Measurements from ENCODE around the gene CALHM6. TPM values are rescaled to one million over a fixed set of nuclear protein-coding genes. Genes with fewer than 3 reads are reported as not detected.

Gene CALHM6
- total and polyA plus RNA-seq, 9 of the 15 experiments (the other 6 are each of a cell fraction or from before 2014, with no cell fraction given) = 0.24 TPM; not detected in 8

DNA sequence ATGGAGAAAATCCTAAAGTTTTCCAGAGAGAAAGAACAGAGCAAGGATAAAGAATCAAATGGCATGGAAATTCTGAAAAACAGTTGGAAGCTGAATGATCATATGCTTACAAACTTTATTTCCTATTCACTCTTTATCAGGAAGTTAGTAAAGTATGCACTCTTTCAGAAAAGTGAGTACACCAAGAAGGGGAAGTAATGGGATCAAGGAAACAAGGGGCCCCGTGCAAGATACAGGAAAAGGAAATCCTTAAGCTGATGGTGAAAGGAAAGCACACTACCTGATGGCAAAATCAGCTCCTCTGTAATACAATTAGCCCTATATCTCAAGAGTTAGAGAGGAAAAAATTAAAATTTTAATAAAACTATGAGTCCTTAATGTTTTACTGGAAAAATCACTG, 14.0 kb downstream of the CALHM6 start:
- Histone ChIP-seq H3K9me1 (ENCODE audit: control insufficient read depth, insufficient read depth, low read length) (no peaks in the 10 kb centered on the region), H3K4me2 (ENCODE audit: insufficient read depth, low read length) (no peak overlapping the region), H4K20me1 (replicated peaks; ENCODE audit: control insufficient read depth, insufficient read depth, low read length) (no peaks in the 10 kb centered on the region), H3K27ac (ENCODE audit: extremely low read depth, low read depth, low read length) (no peak overlapping the region), H3K4me3 (no peak overlapping the region), H3K79me2 (ENCODE audit: control insufficient read depth, insufficient read depth, low read length) (no peaks in the 10 kb centered on the region), H2AFZ (ENCODE audit: low read depth, low read length) (peak overlapping the region; percentile 81), H3K9me3 (replicated peaks; ENCODE audit: control insufficient read depth, insufficient read depth, low read depth, low read length) (no peaks in the 10 kb centered on the region), H3K36me3 (ENCODE audit: control insufficient read depth, insufficient read depth, low read length) (no peaks in the 10 kb centered on the region), H3K4me1 (replicated peaks in 1 of 2; ENCODE audit: control insufficient read depth in 2 of 2, insufficient read depth in 2 of 2, low read length in 2 of 2) (no peaks in the 10 kb centered on the region; a peak in 2 of 5 replicates), H3K9ac (ENCODE audit: insufficient read depth in 1 of 2, low read depth in 2 of 2, low read length in 2 of 2) (no peak overlapping the region), H3K27me3 (ENCODE audit: control insufficient read depth in 2 of 2, insufficient read depth in 2 of 2, low read length in 2 of 2) (no peaks in the 10 kb centered on the region)
- WGBS (ENCODE audit: insufficient coverage, low coverage, missing lambda C conversion rate) = 0% methylated on average over 1 of the region's 1 CpG
- no peak for DNase-seq (ENCODE audit: extremely low read depth in 1 of 4, low spot score in 3 of 4)
- FAIRE-seq = peak; percentile 69
- TF ChIP-seq KLF6 (CRISPR knock-in tag; IDR thresholded peaks at IDR 0.05; ENCODE audit: borderline replicate concordance) (no peak), TBP (optimal IDR thresholded peaks at IDR 0.05; ENCODE audit: low read depth, low read length) (peak; percentile 13)
- TF ChIP-seq, protein P1, sequence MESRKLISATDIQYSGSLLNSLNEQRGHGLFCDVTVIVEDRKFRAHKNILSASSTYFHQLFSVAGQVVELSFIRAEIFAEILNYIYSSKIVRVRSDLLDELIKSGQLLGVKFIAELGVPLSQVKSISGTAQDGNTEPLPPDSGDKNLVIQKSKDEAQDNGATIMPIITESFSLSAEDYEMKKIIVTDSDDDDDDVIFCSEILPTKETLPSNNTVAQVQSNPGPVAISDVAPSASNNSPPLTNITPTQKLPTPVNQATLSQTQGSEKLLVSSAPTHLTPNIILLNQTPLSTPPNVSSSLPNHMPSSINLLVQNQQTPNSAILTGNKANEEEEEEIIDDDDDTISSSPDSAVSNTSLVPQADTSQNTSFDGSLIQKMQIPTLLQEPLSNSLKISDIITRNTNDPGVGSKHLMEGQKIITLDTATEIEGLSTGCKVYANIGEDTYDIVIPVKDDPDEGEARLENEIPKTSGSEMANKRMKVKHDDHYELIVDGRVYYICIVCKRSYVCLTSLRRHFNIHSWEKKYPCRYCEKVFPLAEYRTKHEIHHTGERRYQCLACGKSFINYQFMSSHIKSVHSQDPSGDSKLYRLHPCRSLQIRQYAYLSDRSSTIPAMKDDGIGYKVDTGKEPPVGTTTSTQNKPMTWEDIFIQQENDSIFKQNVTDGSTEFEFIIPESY (CRISPR knock-in tag; IDR thresholded peaks at IDR 0.05) = no peak
- no TSS peak for BruUV-seq (replicated peaks)
- intact Hi-C loops (cut with micrococcal nuclease) (no loop called here), in situ Hi-C loops (cut with MboI) (no loop called here)
- peak; percentile 54; the same call in 2 of the 3 replicates for ATAC-seq
- POLR2A ChIA-PET = interaction anchor here (0.7 kb wide), 1 partner anchor 10 kb away, joined by 3 read pairs; no protein-coding TSS in a partner anchor
- CTCF ChIA-PET (ENCODE audit: low intra/inter-chr PET ratio) = no interaction called here
